GM18861 (cell line): ENCODE results near the gene CEP295NL.
"Not testable (repeated sequence)": the region's sequence is repeated elsewhere in the genome, so short reads cannot be mapped to it uniquely, and the experiment has no call there.

Experiments used
- ATAC-seq: cut with Tn5 transposase; IDR thresholded peaks from one replicate; pipeline ENCODE4 v1.9.1; 2021; ENCODE audit not compliant: unreplicated experiment

CEP295NL gene

GRCh38 chr17:78903101-78903779, at the start of gene CEP295NL:
Gene CEP295NL (minus strand): TSS chr17:78903201. CDS start chr17:78901828, 1,373 bp downstream.
- no peak for ATAC-seq

- ATAC-seq, result no peak
Measured at GRCh38 chr17:78952706-78953105, 49.7 kb upstream of the CEP295NL start.

- ATAC-seq, result no peak
Measured at GRCh38 chr17:78951967-78952551, 49.1 kb upstream of the CEP295NL start.

GRCh38 chr17:78950870-78951269, 47.9 kb upstream of the CEP295NL start:
- no peak for ATAC-seq

- ATAC-seq, result no peak
Measured at GRCh38 chr17:78947235-78948149, 44.5 kb upstream of the CEP295NL start.

GRCh38 chr17:78946631-78947030, 43.6 kb upstream of the CEP295NL start:
- no peak for ATAC-seq

- ATAC-seq, result no peak
Measured at GRCh38 chr17:78946131-78946530, 43.1 kb upstream of the CEP295NL start.

GRCh38 chr17:78945455-78945854, 42.5 kb upstream of the CEP295NL start:
- ATAC-seq, result not testable (repeated sequence)

GRCh38 chr17:78944956-78945355, 42.0 kb upstream of the CEP295NL start:
- ATAC-seq, result no peak

- ATAC-seq, result no peak
Measured at GRCh38 chr17:78944026-78944425, 41.0 kb upstream of the CEP295NL start.

GRCh38 chr17:78940708-78941107, 37.7 kb upstream of the CEP295NL start:
- ATAC-seq, result no peak

- no peak for ATAC-seq
Measured at GRCh38 chr17:78940258-78940657, 37.3 kb upstream of the CEP295NL start.

- no peak for ATAC-seq
Measured at GRCh38 chr17:78939615-78940014, 36.6 kb upstream of the CEP295NL start.

- no peak for ATAC-seq
Measured at GRCh38 chr17:78937561-78937960, 34.6 kb upstream of the CEP295NL start.

- no peak for ATAC-seq
Measured at GRCh38 chr17:78935419-78936323, 32.7 kb upstream of the CEP295NL start.

GRCh38 chr17:78934681-78935418, 31.8 kb upstream of the CEP295NL start:
- no peak for ATAC-seq

- ATAC-seq, result no peak
Measured at GRCh38 chr17:78933959-78934568, 31.1 kb upstream of the CEP295NL start.

GRCh38 chr17:78933025-78933958, 30.3 kb upstream of the CEP295NL start:
- ATAC-seq, result no peak
